ENCODE data around the gene PTAR1.

DNA sequence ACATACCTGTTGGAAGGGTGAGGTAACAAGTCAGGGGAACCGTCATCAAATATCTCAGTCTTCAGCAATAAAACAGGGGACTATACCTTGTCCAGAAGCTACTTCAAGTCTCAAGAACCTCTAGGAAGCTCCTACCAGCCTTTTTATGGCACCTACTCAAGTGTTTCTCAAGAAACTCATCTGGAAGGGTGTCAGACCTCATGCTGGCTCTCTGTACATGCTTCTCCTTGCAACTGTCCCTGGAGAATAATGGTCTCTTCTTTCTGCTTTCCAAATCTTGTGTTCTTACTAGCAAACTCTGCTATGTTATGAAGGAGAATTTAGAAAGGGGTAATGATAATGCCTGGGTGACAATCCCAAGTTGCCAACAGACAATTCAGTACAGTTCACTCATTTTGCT lies 8.3 kb upstream of the PTAR1 start:
- TF ChIP-seq, protein P1, sequence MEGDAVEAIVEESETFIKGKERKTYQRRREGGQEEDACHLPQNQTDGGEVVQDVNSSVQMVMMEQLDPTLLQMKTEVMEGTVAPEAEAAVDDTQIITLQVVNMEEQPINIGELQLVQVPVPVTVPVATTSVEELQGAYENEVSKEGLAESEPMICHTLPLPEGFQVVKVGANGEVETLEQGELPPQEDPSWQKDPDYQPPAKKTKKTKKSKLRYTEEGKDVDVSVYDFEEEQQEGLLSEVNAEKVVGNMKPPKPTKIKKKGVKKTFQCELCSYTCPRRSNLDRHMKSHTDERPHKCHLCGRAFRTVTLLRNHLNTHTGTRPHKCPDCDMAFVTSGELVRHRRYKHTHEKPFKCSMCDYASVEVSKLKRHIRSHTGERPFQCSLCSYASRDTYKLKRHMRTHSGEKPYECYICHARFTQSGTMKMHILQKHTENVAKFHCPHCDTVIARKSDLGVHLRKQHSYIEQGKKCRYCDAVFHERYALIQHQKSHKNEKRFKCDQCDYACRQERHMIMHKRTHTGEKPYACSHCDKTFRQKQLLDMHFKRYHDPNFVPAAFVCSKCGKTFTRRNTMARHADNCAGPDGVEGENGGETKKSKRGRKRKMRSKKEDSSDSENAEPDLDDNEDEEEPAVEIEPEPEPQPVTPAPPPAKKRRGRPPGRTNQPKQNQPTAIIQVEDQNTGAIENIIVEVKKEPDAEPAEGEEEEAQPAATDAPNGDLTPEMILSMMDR (IDR thresholded peaks at IDR 0.05) = no peak
- TF ChIP-seq POLR2A (IDR thresholded peaks at IDR 0.05) = no peak
